PC-9 (cell line): ENCODE data around the gene AHRR. TPM values are rescaled to one million over a fixed set of nuclear protein-coding genes. Genes with fewer than 3 reads are reported as not detected.
A peak's percentile ranks its signal among the peaks of the same experiment; 100 is the strongest.

Experiments
- BruUV-seq: library from RNA; stranded (reverse); fragments of 400-500 nt; replicated peaks from 2 replicates; lab custom pipeline; 2021; lab: Mats Ljungman, UMichigan
- CTCF ChIA-PET: fragments of 300-600 bp; sonication (Branson Sonifier 250); formaldehyde crosslinking; loops from one replicate; lab custom pipeline; 2022; ENCODE audit warnings: antibody characterized with exemption; lab: Charles Lee
- POLR2A ChIA-PET: fragments of 300-600 bp; sonication (Branson Sonifier 250); formaldehyde crosslinking; loops from one replicate; lab custom pipeline; 2022; ENCODE audit warnings: antibody characterized with exemption; ENCODE audit not compliant: unreplicated experiment; lab: Charles Lee
- DNase-seq, 2 experiments: peaks; one replicate each; pipeline versions ENCODE4 v3.0.0 to v3.0.0-alpha.2; 2015 to 2022; ENCODE audit warnings: mixed read lengths in 1 of 2
- H2AFZ ChIP-seq: fragments of 200-600 bp; sonication (generic); 2 replicates; pipeline ENCODE4 v1.8.1; 2017; ENCODE audit warnings: antibody characterized with exemption
- H3F3A ChIP-seq: fragments of 200-600 bp; sonication (generic); 2 replicates; pipeline ENCODE4 v1.8.1; 2017; ENCODE audit warnings: antibody characterized with exemption, mild to moderate bottlenecking, low read depth; ENCODE audit not compliant: insufficient read depth
- H3K27ac ChIP-seq: fragments of 200-600 bp; sonication (generic); 2 replicates; pipeline ENCODE4 v1.6.1; 2016; ENCODE audit warnings: mixed run types
- H3K27me3 ChIP-seq: fragments of 200-600 bp; sonication (generic); 2 replicates; pipeline ENCODE4 v1.6.1; 2016; ENCODE audit warnings: low read depth, mixed run types; ENCODE audit not compliant: insufficient read depth
- H3K36me3 ChIP-seq: fragments of 200-600 bp; sonication (generic); 2 replicates; pipeline ENCODE4 v1.6.1; 2016; ENCODE audit warnings: low read depth, mixed run types
- H3K4me1 ChIP-seq: fragments of 200-600 bp; sonication (generic); replicated peaks from 2 replicates; pipeline ENCODE4 v1.6.1; 2016; ENCODE audit warnings: mixed run types; ENCODE audit not compliant: insufficient read depth
- H3K4me2 ChIP-seq: fragments of 200-600 bp; sonication (generic); 2 replicates; pipeline ENCODE4 v1.6.1; 2017; ENCODE audit warnings: mixed run types
- H3K4me3 ChIP-seq: fragments of 200-600 bp; sonication (generic); 2 replicates; pipeline ENCODE4 v1.6.1; 2016; ENCODE audit warnings: mixed run types
- H3K79me2 ChIP-seq: fragments of 200-600 bp; sonication (generic); 2 replicates; pipeline ENCODE4 v1.6.1; 2017; ENCODE audit warnings: low read depth, mixed run types
- H3K9me2 ChIP-seq: fragments of 200-600 bp; sonication (generic); 2 replicates; pipeline ENCODE4 v1.8.1; 2017; ENCODE audit warnings: mild to moderate bottlenecking; ENCODE audit not compliant: insufficient read depth
- H3K9me3 ChIP-seq: fragments of 200-600 bp; sonication (generic); 2 replicates; pipeline ENCODE4 v1.8.1; 2016; ENCODE audit warnings: low read depth; ENCODE audit not compliant: insufficient read depth
- H4K20me1 ChIP-seq: fragments of 200-600 bp; sonication (generic); 2 replicates; pipeline ENCODE4 v1.8.1; 2017; ENCODE audit not compliant: insufficient read depth
- CTCF ChIP-seq: fragments of 200-600 bp; sonication (generic); conservative IDR thresholded peaks from 2 replicates; pipeline ENCODE4 v1.6.1; 2017; ENCODE audit warnings: mixed run types, antibody characterized with exemption, mild to moderate bottlenecking, moderate library complexity
- EZH2 ChIP-seq: fragments of 200-600 bp; sonication (generic); IDR thresholded peaks from 2 replicates; pipeline ENCODE4 v1.8.0; 2017; ENCODE audit warnings: antibody characterized with exemption, low read depth
- intact Hi-C: fragments of 100-400 bp; cut with micrococcal nuclease; formaldehyde crosslinking; loops from one replicate; pipeline ENCODE4 v1.10.0; 2022; ENCODE audit not compliant: unreplicated experiment
- total RNA-seq: library from RNA; stranded (reverse); gene quantifications from 2 replicates; pipeline ENCODE4 v1.2.3, GENCODE V29; 2021

Gene AHRR
- total RNA-seq, 1 experiment from 2014 or later: 7.2 TPM

- intact Hi-C loops: no loop called here
- CTCF ChIA-PET: no interaction called here
- no peaks in the 10 kb centered on the region for H3K9me2 ChIP-seq
- no peaks in the 10 kb centered on the region for H3K36me3 ChIP-seq
- no peak overlapping the region for H3K4me2 ChIP-seq
- no peak overlapping the region for H2AFZ ChIP-seq
- POLR2A ChIA-PET: no interaction called here
- no peaks in the 10 kb centered on the region for H3K4me1 ChIP-seq
- H4K20me1 ChIP-seq: peaks cover 9% of the 10 kb centered on the region
- TF ChIP-seq EZH2 (no peak), CTCF (no peak)
- H3K27me3 ChIP-seq: no peaks in the 10 kb centered on the region
- no peaks in the 10 kb centered on the region for H3K9me3 ChIP-seq
- H3K4me3 ChIP-seq: no peak overlapping the region
- no peaks in the 10 kb centered on the region for H3K79me2 ChIP-seq
- no TSS peak for BruUV-seq
- H3F3A ChIP-seq: no peaks in the 10 kb centered on the region
- DNase-seq: peak in 1 of 2 experiments; percentile 1
- H3K27ac ChIP-seq: no peak overlapping the region
Observed at GRCh38 chr5:376799-377325, 55.3 kb downstream of the AHRR start.

GRCh38 chr5:377326-377981 is 55.9 kb downstream of the AHRR start:
- no TSS peak for BruUV-seq
- POLR2A ChIA-PET: no interaction called here
- no peaks in the 10 kb centered on the region for H3K9me3 ChIP-seq
- peak in 1 of 2 experiments; percentile 1 for DNase-seq
- peaks cover 4% of the 10 kb centered on the region for H4K20me1 ChIP-seq
- no peak overlapping the region for H3K4me2 ChIP-seq
- no peaks in the 10 kb centered on the region for H3K79me2 ChIP-seq
- no peaks in the 10 kb centered on the region for H3K27me3 ChIP-seq
- CTCF ChIA-PET: no interaction called here
- H3K9me2 ChIP-seq: no peaks in the 10 kb centered on the region
- no peak overlapping the region for H3K27ac ChIP-seq
- H3K36me3 ChIP-seq: no peaks in the 10 kb centered on the region
- H2AFZ ChIP-seq: no peak overlapping the region
- H3K4me1 ChIP-seq: peaks cover under 1% of the 10 kb centered on the region; the same call in 1 of the 2 replicates
- TF ChIP-seq CTCF: no peak
- TF ChIP-seq EZH2: no peak
- H3F3A ChIP-seq: no peaks in the 10 kb centered on the region
- no peak overlapping the region for H3K4me3 ChIP-seq
- intact Hi-C loops: no loop called here

GRCh38 chr5:378301-378891 is 56.9 kb downstream of the AHRR start:
- DNase-seq: peak in 1 of 2 experiments; percentile 0
- Histone ChIP-seq H3K4me1 (peaks cover 10% of the 10 kb centered on the region), H3K4me3 (no peak overlapping the region), H3K4me2 (no peak overlapping the region), H3K27ac (no peak overlapping the region), H4K20me1 (peaks cover 4% of the 10 kb centered on the region), H3K9me2 (no peaks in the 10 kb centered on the region), H3K79me2 (no peaks in the 10 kb centered on the region), H3K9me3 (no peaks in the 10 kb centered on the region), H2AFZ (no peak overlapping the region), H3K36me3 (no peaks in the 10 kb centered on the region), H3K27me3 (no peaks in the 10 kb centered on the region), H3F3A (no peaks in the 10 kb centered on the region)
- BruUV-seq: no TSS peak
- ChIA-PET POLR2A (no interaction called here), CTCF (no interaction called here)
- intact Hi-C loops: no loop called here
- no peak for TF ChIP-seq EZH2
- TF ChIP-seq CTCF: no peak
